Ammon's horn (tissue), 1 donor: ENCODE results near the gene SRRM4.

Experiments used
- DNase-seq: peaks from one replicate; pipeline ENCODE4 v3.0.0-alpha.2; 2016; ENCODE audit warnings: low spot score

SRRM4 gene

DNA sequence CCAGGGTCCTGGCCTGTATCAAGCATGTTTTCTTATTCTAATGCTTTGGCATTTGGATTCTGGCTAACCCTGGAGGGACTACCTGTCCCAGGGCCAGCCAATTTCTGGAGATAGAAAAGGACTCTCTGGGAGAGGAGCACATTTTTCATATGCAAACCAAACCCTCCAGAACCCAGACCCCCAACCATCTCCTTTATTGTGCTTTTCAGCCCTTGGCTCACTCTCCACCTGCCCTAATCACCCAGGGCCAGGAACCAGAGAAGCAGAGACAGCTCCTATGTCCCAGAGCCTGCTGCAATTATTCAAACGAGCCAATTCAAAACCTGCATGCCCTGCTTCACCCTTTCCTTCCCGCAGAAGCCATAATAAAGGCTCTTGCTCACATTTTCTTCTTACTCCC lies 221.2 kb downstream of the SRRM4 start:
- no peak for DNase-seq

DNA sequence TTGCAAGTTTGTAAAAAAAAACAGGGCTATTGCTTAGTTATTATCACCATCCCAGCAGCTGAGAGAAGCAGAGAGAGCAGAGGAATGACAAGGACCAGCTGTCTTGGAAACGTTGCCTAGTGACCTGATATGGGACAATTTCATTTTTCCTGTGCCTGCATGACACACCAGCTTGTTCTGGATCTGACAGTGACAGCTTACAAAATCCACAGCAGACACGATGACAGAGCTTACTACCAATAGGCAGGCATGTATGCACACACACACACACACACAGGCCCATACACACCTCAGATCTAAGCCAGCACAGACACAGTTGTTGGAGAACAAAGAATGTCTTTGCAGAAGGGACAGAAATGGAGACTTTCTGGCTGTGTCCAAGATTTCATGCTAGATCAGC lies 222.8 kb downstream of the SRRM4 start:
- DNase-seq = peak; percentile 78

DNA sequence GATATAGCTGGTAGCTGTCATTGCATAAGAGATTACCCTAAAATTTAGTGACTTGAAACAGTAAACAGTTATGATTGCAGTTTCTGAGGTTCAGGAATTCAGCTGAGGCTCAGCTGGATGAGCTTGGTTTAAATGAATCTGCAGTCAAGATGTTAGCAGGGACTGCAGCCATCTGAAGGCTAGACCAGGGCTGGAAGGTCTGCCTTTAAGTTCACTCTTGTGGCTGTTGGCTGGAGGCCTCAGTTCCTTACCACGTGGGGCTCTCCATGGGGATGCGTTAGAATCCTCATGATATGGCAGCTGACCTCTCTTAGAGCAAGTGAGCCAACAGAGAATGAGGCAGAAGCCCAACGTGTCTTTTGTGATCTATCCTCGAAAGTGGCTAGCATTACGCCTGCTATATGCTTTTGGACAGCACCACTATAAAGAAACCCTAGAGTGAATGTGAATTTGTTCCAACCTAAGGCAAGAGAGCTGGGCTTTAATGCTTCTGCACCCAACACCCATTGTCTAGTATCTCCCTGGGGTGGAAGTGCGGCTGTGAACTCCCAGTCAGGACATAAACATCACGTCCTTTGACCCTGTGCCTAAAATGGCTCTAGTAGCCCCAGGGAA lies 223.4 kb downstream of the SRRM4 start:
- DNase-seq = no peak

- no peak for DNase-seq
Observed at GRCh38 chr12:119206348-119207062, 225.2 kb downstream of the SRRM4 start.

GRCh38 chr12:119207063-119207560 lies 225.8 kb downstream of the SRRM4 start:
- no peak for DNase-seq

DNA sequence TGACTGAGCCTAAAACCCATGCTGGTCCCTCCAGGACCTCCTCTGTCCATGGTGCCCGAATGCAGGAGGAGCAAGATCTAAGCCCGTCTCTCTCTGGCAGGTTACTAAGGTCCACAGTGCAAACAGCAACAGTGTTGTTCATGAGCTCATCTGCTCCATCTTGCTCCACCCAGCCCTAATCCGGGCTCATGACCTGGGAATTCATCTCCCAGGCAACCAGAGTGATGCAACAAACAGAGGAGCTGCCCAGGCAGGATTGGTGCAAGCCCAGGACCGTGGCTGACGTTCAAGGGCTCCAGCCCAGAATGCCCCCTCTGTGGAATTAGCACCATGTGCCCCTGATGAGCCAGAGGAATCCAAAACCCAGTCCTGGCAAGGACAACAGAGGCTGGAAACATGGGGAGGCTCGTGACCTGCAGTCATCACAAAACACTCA lies 227.3 kb downstream of the SRRM4 start:
- peak; percentile 75 for DNase-seq

GRCh38 chr12:119211884-119212283 lies 230.5 kb downstream of the SRRM4 start:
- no peak for DNase-seq
